Kidney epithelial cell (primary cell): ENCODE measurements around the gene FAM184A. TPM values are rescaled to one million over a fixed set of nuclear protein-coding genes. Genes with fewer than 3 reads are reported as not detected.
"Not testable (repeated sequence)": the region's sequence is repeated elsewhere in the genome, so short reads cannot be mapped to it uniquely, and the experiment has no call there.

Experiments used
- DNase-seq: peaks from one replicate; pipeline ENCODE4 v3.0.0-alpha.2; 2010; ENCODE audit warnings: low read depth
- H3K27me3 ChIP-seq: 2 replicates; pipeline ENCODE4 v1.6.0; 2011; ENCODE audit warnings: low read length; ENCODE audit not compliant: control insufficient read depth, insufficient read depth
- H3K36me3 ChIP-seq: 2 replicates; pipeline ENCODE4 v1.5.1; 2011; ENCODE audit warnings: low read length; ENCODE audit not compliant: control insufficient read depth, insufficient read depth
- H3K4me3 ChIP-seq: 2 replicates; pipeline ENCODE4 v1.5.1; 2011; ENCODE audit warnings: low read depth, mild to moderate bottlenecking, control low read depth, low read length
- CTCF ChIP-seq: IDR thresholded peaks from 2 replicates; pipeline ENCODE4 v1.5.1; 2011; ENCODE audit warnings: mild to moderate bottlenecking, moderate library complexity, low read length, control low read depth, inconsistent platforms; ENCODE audit not compliant: insufficient read depth, poor library complexity, severe bottlenecking
- total RNA-seq: library from RNA; depleted of rRNA; stranded (reverse); fragments of >200 nt; gene quantifications from 2 replicates; pipeline ENCODE4 v1.2.3, GENCODE V29; 2015

Gene FAM184A
- total RNA-seq, 1 donor from 2014 or later: 2.0 TPM

- no peaks in the 10 kb centered on the region for H3K27me3 ChIP-seq
- H3K36me3 ChIP-seq: no peaks in the 10 kb centered on the region
- no peak overlapping the region for H3K4me3 ChIP-seq
- DNase-seq: no peak
- TF ChIP-seq CTCF: no peak
These were observed 26.8 kb upstream of the FAM184A start for GRCh38 chr6:119105282-119105681.

- H3K36me3 ChIP-seq: no peaks in the 10 kb centered on the region
- no peak overlapping the region for H3K4me3 ChIP-seq
- no peak for TF ChIP-seq CTCF
- no peaks in the 10 kb centered on the region for H3K27me3 ChIP-seq
- DNase-seq: no peak
These were observed 24.4 kb upstream of the FAM184A start for GRCh38 chr6:119102901-119103300.

GRCh38 chr6:119100115-119100514 lies 21.7 kb upstream of the FAM184A start:
- TF ChIP-seq CTCF: no peak
- no peak for DNase-seq
- Histone ChIP-seq H3K27me3 (no peaks in the 10 kb centered on the region), H3K36me3 (no peaks in the 10 kb centered on the region), H3K4me3 (no peak overlapping the region)

GRCh38 chr6:119097815-119098361 lies 19.4 kb upstream of the FAM184A start:
- not testable (repeated sequence) for H3K36me3 ChIP-seq, H3K4me3 ChIP-seq, H3K27me3 ChIP-seq, DNase-seq

GRCh38 chr6:119096721-119097565 lies 18.5 kb upstream of the FAM184A start:
- H3K27me3 ChIP-seq: no peaks in the 10 kb centered on the region
- no peak for TF ChIP-seq CTCF
- DNase-seq: no peak
- no peak overlapping the region for H3K4me3 ChIP-seq
- H3K36me3 ChIP-seq: no peaks in the 10 kb centered on the region

- Histone ChIP-seq H3K27me3 (no peaks in the 10 kb centered on the region), H3K36me3 (no peaks in the 10 kb centered on the region)
- DNase-seq: no peak
These were observed 11.8 kb upstream of the FAM184A start for GRCh38 chr6:119090256-119090655.

More at GRCh38 chr6:119090256-119090655, 11.8 kb upstream of the FAM184A start:
- H3K4me3 ChIP-seq: no peak overlapping the region
- no peak for TF ChIP-seq CTCF
